TTC549 (cell line): ENCODE data around the gene RHEX.
A peak's percentile ranks its signal among the peaks of the same experiment; 100 is the strongest.
"Not testable (repeated sequence)": the region's sequence is repeated elsewhere in the genome, so short reads cannot be mapped to it uniquely, and the experiment has no call there.

Experiments used
- FAIRE-seq: peaks from 2 replicates; lab custom pipeline; 2012; peaks lifted over from hg19 to GRCh38; lab: Jason Lieb, UNC

RHEX gene

GRCh38 chr1:206030191-206030590 is 22.8 kb upstream of the RHEX start:
- no peak for FAIRE-seq

GRCh38 chr1:206030714-206031113 is 22.3 kb upstream of the RHEX start:
- FAIRE-seq = peak; percentile 91

- FAIRE-seq = no peak
These were observed 20.4 kb upstream of the RHEX start for GRCh38 chr1:206032380-206033140.

- no peak for FAIRE-seq
These were observed 17.9 kb upstream of the RHEX start for GRCh38 chr1:206035027-206035426.

- FAIRE-seq = no peak
These were observed 16.1 kb upstream of the RHEX start for GRCh38 chr1:206036663-206037455.

- FAIRE-seq = no peak
These were observed 15.4 kb upstream of the RHEX start for GRCh38 chr1:206037581-206037980.

- FAIRE-seq = no peak
These were observed 13.7 kb upstream of the RHEX start for GRCh38 chr1:206039046-206039973.

GRCh38 chr1:206040328-206040727 is 12.6 kb upstream of the RHEX start:
- FAIRE-seq = no peak

GRCh38 chr1:206041640-206042039 is 11.3 kb upstream of the RHEX start:
- no peak for FAIRE-seq

- no peak for FAIRE-seq
These were observed 5.7 kb upstream of the RHEX start for GRCh38 chr1:206047271-206047670.

- FAIRE-seq = no peak
These were observed 4.4 kb upstream of the RHEX start for GRCh38 chr1:206048582-206048981.

GRCh38 chr1:206049293-206049692 is 3.7 kb upstream of the RHEX start:
- no peak for FAIRE-seq

- no peak for FAIRE-seq
These were observed 2.9 kb upstream of the RHEX start for GRCh38 chr1:206049919-206050600.

GRCh38 chr1:206050655-206051235 is 2.2 kb upstream of the RHEX start:
- FAIRE-seq = no peak

- not testable (repeated sequence) for FAIRE-seq
These were observed 625 bp upstream of the RHEX start for GRCh38 chr1:206052231-206052865.

- FAIRE-seq = not testable (repeated sequence)
These were observed 643 bp downstream of the RHEX start for GRCh38 chr1:206053616-206054015.

- not testable (repeated sequence) for FAIRE-seq
These were observed 2.2 kb downstream of the RHEX start for GRCh38 chr1:206055069-206055625.

- not testable (repeated sequence) for FAIRE-seq
These were observed 2.8 kb downstream of the RHEX start for GRCh38 chr1:206055639-206056323.

GRCh38 chr1:206058289-206058926 is 5.4 kb downstream of the RHEX start:
- not testable (repeated sequence) for FAIRE-seq

GRCh38 chr1:206058927-206059292 is 5.9 kb downstream of the RHEX start:
- no peak for FAIRE-seq
